Posterior vena cava (tissue), 2 donors: ENCODE data around the gene STX12. TPM values are rescaled to one million over a fixed set of nuclear protein-coding genes. Genes with fewer than 3 reads are reported as not detected.

Experiments used
- total RNA-seq, 2 donors: library from RNA; stranded (reverse); fragmentation: NEBNext Ultra II Directional; extraction: Animal tissue kit (Norgen Biotek cat#: 25700); gene quantifications; one replicate each; pipeline ENCODE4 v1.2.1, GENCODE V29; 2021
- donor health status: DM: yes; HTN: yes; CAD: no.
- donor health status: DM: yes; HTN: yes; CAD: no.

The STX12 gene
- total RNA-seq, 2 donors from 2014 or later: 59.2 to 62.9 TPM

Other genes starting within 250 kb of the STX12 start
- 10 to 100 TPM; 54.5 to 58.3 TPM for gene AHDC1, start 169.1 kb upstream of the STX12 start, total RNA-seq
- 10 to 100 TPM; 21.9 to 22.5 TPM for gene FGR, start 138.0 kb upstream of the STX12 start, total RNA-seq
- gene IFI6, start 101.0 kb upstream of the STX12 start, total RNA-seq: 100 to 1,000 TPM in 1 of 2 donors, 10 to 100 TPM in 1; 55.2 to 104 TPM
- 10 to 100 TPM; 16.5 to 21.0 TPM for gene FAM76A, start 47.3 kb upstream of the STX12 start, total RNA-seq
- 10 to 100 TPM; 27.9 to 29.6 TPM for gene PPP1R8, start 57.6 kb downstream of the STX12 start, total RNA-seq
- 10 to 100 TPM; 21.0 to 34.7 TPM for gene THEMIS2, start 99.3 kb downstream of the STX12 start, total RNA-seq
- 10 to 100 TPM; 20.8 to 21.1 TPM for gene RPA2, start 141.4 kb downstream of the STX12 start, total RNA-seq
- gene SMPDL3B, start 161.8 kb downstream of the STX12 start, total RNA-seq: under 1 TPM in 1 of 2 donors, not detected in 1; 0.33 TPM
- gene XKR8, start 186.8 kb downstream of the STX12 start, total RNA-seq: 1 to 10 TPM; 4.3 to 8.2 TPM